NT2/D1 (cell line): Measurements from ENCODE around the gene OGFOD3.

ENCODE experiments used
- YY1 ChIP-seq: IDR thresholded peaks from 2 replicates; pipeline ENCODE4 v1.6.1; 2011; ENCODE audit not compliant: insufficient read length, insufficient read depth
- ZNF274 ChIP-seq: IDR thresholded peaks from 2 replicates; pipeline ENCODE4 v1.6.1; 2011; ENCODE audit warnings: mild to moderate bottlenecking, low read depth, low read length

DNA sequence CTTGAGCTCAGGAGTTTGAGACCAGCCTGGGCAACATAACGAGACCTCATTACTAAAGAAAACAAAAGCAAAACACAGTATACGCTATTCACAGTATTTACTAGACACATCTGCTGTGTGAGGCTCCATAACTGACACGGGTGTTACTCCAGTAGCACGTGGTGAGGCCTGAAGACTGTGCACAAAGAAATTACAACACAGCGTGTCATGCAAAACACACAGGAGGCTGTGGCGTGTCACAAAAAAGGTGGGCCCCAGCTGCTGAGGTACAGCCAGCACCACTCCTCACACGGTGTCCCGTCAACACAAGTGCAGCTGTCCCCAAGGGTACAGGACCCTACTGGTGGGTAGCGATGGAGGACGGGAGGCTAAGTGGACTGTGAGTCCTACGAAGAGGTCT is 29.5 kb upstream of the OGFOD3 start:
- TF ChIP-seq YY1 (no peak), ZNF274 (no peak)
